ENCODE results near the gene KLHL14.
"Not testable (repeated sequence)": the region's sequence is repeated elsewhere in the genome, so short reads cannot be mapped to it uniquely, and the experiment has no call there.

KLHL14 gene

GRCh38 chr18:32669549-32670165 is 103.2 kb downstream of the KLHL14 start:
- no peaks in the 10 kb centered on the region for H3K27me3 Mint-ChIP-seq
- no peak overlapping the region for H3K27ac Mint-ChIP-seq
- H3K4me1 Mint-ChIP-seq (ENCODE audit: low read depth) = no peaks in the 10 kb centered on the region
- H3K36me3 Mint-ChIP-seq (ENCODE audit: low read depth) = no peaks in the 10 kb centered on the region
- no peak overlapping the region for H3K4me3 Mint-ChIP-seq
- no peaks in the 10 kb centered on the region for H3K9me3 Mint-ChIP-seq

- H3K4me1 Mint-ChIP-seq (ENCODE audit: low read depth) = no peaks in the 10 kb centered on the region
- H3K27ac Mint-ChIP-seq = no peak overlapping the region
- H3K27me3 Mint-ChIP-seq = no peaks in the 10 kb centered on the region
- H3K9me3 Mint-ChIP-seq = no peaks in the 10 kb centered on the region
- no peaks in the 10 kb centered on the region for H3K36me3 Mint-ChIP-seq (ENCODE audit: low read depth)
- H3K4me3 Mint-ChIP-seq = no peak overlapping the region
Measured at GRCh38 chr18:32668956-32669355, 103.9 kb downstream of the KLHL14 start.

- Mint-ChIP-seq H3K9me3 (peaks cover 7% of the 10 kb centered on the region), H3K4me1 (ENCODE audit: low read depth) (no peaks in the 10 kb centered on the region), H3K4me3 (no peak overlapping the region), H3K36me3 (ENCODE audit: low read depth) (no peaks in the 10 kb centered on the region), H3K27ac (no peak overlapping the region), H3K27me3 (no peaks in the 10 kb centered on the region)
Measured at GRCh38 chr18:32661486-32662299, 111.1 kb downstream of the KLHL14 start.

GRCh38 chr18:32654507-32654906 is 118.3 kb downstream of the KLHL14 start:
- H3K27ac Mint-ChIP-seq; H3K36me3 Mint-ChIP-seq (ENCODE audit: low read depth); H3K4me3 Mint-ChIP-seq; H3K4me1 Mint-ChIP-seq (ENCODE audit: low read depth): not testable (repeated sequence)
- Mint-ChIP-seq H3K27me3 (peaks cover 11% of the 10 kb centered on the region), H3K9me3 (peaks cover 12% of the 10 kb centered on the region)

DNA sequence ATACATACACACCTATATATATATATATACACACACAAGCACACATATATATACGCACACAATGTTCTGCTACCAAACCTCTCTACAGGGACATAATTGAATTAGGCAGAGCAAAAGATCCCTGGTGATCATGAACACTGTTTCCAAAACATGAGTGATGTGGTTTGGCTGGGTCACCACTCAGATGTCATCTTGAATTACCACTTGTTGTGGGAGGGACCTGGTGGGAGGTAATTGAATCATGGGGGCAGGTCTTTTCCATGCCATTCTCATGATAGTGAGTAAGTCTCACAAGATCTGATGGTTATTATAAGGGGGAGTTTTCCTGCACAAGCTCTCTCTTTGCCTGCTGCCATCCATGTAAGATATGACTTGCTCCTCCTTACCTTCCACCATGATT is 135.2 kb downstream of the KLHL14 start:
- H3K9me3 Mint-ChIP-seq, H3K27ac Mint-ChIP-seq: not testable (repeated sequence)

GRCh38 chr18:32637226-32637625 is 135.6 kb downstream of the KLHL14 start:
- no peaks in the 10 kb centered on the region for H3K9me3 Mint-ChIP-seq
- peaks cover 8% of the 10 kb centered on the region for H3K27me3 Mint-ChIP-seq
- no peak overlapping the region for H3K4me3 Mint-ChIP-seq
- H3K27ac Mint-ChIP-seq = no peak overlapping the region
- no peaks in the 10 kb centered on the region for H3K4me1 Mint-ChIP-seq (ENCODE audit: low read depth)
- no peaks in the 10 kb centered on the region for H3K36me3 Mint-ChIP-seq (ENCODE audit: low read depth)

More for the DNA sequence above, 135.2 kb downstream of the KLHL14 start:
- H3K4me1 Mint-ChIP-seq (ENCODE audit: low read depth); H3K4me3 Mint-ChIP-seq; H3K36me3 Mint-ChIP-seq (ENCODE audit: low read depth); H3K27me3 Mint-ChIP-seq: not testable (repeated sequence)

DNA sequence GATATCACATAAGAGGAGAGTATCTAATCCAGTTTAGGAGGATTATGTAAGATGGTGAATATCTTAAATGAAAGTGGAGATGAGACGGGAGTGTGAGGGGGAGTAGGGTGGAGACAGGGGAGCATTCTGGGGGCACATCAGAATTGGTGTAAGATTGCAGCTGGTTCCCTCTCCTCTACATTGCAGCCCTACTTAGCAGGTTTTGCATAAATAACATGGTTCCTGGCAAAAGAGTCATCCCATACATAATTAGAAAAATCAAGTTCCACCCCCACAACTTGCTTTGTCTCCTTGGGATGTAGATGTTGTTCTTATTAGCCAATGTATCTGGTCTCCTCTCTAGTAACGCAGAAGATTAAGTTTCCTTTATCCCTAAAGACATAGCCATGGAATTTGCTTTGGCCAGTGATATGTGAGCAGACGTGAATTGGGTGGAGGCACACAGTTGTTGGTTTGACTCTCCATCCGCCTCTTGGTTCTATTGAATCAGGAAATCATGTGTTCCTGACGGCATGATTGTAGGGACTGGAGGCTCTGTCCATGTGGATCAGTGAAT is 137.9 kb downstream of the KLHL14 start:
- Mint-ChIP-seq H3K36me3 (ENCODE audit: low read depth) (no peaks in the 10 kb centered on the region), H3K9me3 (no peaks in the 10 kb centered on the region), H3K4me3 (no peak overlapping the region), H3K4me1 (ENCODE audit: low read depth) (no peaks in the 10 kb centered on the region), H3K27me3 (peaks cover 8% of the 10 kb centered on the region), H3K27ac (no peak overlapping the region)

DNA sequence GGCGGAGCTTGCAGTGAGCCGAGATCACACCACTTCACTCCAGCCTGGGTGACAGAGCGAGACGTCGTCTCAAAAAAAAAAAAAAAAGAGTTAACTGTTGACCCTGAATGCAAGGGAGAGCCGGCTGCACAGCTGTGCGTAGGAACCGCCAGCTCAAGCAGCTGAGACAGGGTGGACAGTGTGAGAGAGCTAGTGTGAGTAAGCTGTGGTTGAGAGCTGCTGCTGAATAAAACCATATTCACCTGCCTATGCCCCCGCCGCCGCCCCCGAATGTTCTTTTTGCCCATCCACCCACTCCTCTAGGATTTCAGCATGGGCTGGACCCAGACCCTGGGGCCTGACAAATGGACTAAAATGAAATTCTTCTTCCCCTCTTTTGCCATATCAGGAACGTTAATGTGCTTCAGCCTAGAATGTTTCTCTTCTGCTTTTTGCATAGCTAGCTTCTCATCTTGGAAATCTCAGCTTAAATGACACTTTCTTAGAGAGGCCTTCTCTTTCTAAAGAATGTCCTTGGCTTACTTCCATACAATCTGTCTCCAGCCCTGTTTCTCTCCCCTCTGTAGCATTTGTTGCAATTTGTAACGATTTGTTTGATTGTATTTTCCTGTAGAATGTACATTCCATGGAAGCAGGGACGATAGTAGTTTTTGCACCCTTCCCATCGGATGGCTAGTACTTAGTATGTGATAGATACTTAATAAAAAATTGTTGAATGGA is 142.7 kb downstream of the KLHL14 start:
- Mint-ChIP-seq H3K4me3 (no peak overlapping the region), H3K27ac (no peak overlapping the region), H3K36me3 (ENCODE audit: low read depth) (no peaks in the 10 kb centered on the region), H3K27me3 (peaks cover 7% of the 10 kb centered on the region), H3K4me1 (ENCODE audit: low read depth) (no peaks in the 10 kb centered on the region), H3K9me3 (no peaks in the 10 kb centered on the region)

DNA sequence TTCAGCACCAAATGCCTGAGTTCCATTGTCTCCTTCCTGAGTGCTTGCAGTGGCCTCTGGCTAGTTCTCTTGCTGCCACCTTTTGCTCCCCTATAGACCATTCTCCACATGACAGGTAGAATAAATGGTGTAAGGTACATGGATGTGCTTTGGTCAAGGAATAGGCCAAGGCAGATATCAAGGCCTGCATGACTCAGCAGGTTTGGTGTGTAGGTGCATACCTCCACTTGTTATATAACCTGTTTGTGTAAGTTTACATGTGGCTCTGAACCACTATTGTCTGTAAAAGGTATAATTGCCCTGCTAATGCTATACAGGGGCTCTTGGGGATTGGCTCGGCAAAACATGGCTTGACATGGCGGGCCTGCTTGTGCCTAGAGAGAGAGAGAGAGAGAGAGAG is 143.5 kb downstream of the KLHL14 start:
- no peaks in the 10 kb centered on the region for H3K4me1 Mint-ChIP-seq (ENCODE audit: low read depth)
- H3K9me3 Mint-ChIP-seq = no peaks in the 10 kb centered on the region
- H3K27ac Mint-ChIP-seq = no peak overlapping the region
- H3K4me3 Mint-ChIP-seq = no peak overlapping the region
- H3K27me3 Mint-ChIP-seq = no peaks in the 10 kb centered on the region
- no peaks in the 10 kb centered on the region for H3K36me3 Mint-ChIP-seq (ENCODE audit: low read depth)

- Mint-ChIP-seq H3K36me3 (ENCODE audit: low read depth) (no peaks in the 10 kb centered on the region), H3K4me3 (no peak overlapping the region)
Measured at GRCh38 chr18:32624182-32624723, 148.6 kb downstream of the KLHL14 start.

GRCh38 chr18:32623563-32623962 is 149.3 kb downstream of the KLHL14 start:
- Mint-ChIP-seq H3K36me3 (ENCODE audit: low read depth) (no peaks in the 10 kb centered on the region), H3K9me3 (no peaks in the 10 kb centered on the region), H3K27me3 (peaks cover 12% of the 10 kb centered on the region), H3K4me3 (no peak overlapping the region), H3K27ac (no peak overlapping the region), H3K4me1 (ENCODE audit: low read depth) (no peaks in the 10 kb centered on the region)

More at GRCh38 chr18:32624182-32624723, 148.6 kb downstream of the KLHL14 start:
- Mint-ChIP-seq H3K27ac (no peak overlapping the region), H3K27me3 (peaks cover 10% of the 10 kb centered on the region), H3K9me3 (no peaks in the 10 kb centered on the region), H3K4me1 (ENCODE audit: low read depth) (no peaks in the 10 kb centered on the region)
